H1 (cell line): Measurements from ENCODE around the gene CCDC91. TPM values are rescaled to one million over a fixed set of nuclear protein-coding genes. Genes with fewer than 3 reads are reported as not detected.

Experiments
- CTCF ChIA-PET: fragments of 300-600 bp; sonication (Branson Sonifier 250); formaldehyde crosslinking; loops from one replicate; lab custom pipeline; 2021; ENCODE audit not compliant: partially characterized antibody; lab: Charles Lee
- POLR2A ChIA-PET: fragments of 300-600 bp; sonication (Branson Sonifier 250); formaldehyde crosslinking; loops from one replicate; lab custom pipeline; 2021; ENCODE audit warnings: inconsistent platforms; ENCODE audit not compliant: partially characterized antibody; lab: Charles Lee
- DNase-seq, 2 experiments: peaks; one replicate each; pipeline versions ENCODE4 v3.0.0 to v3.0.0-alpha.2; 2010 to 2022; ENCODE audit warnings: low spot score in 2 of 2, low read depth in 1 of 2, mixed read lengths in 1 of 2
- FAIRE-seq: peaks from 2 replicates; lab custom pipeline; 2011; peaks lifted over from hg19 to GRCh38; lab: Jason Lieb, UNC
- H2AFZ ChIP-seq: 2 replicates; pipeline ENCODE4 v1.8.1; 2012; ENCODE audit warnings: low read length, inconsistent platforms
- H2AK5ac ChIP-seq: 2 replicates; pipeline ENCODE4 v1.6.1; 2013; ENCODE audit warnings: low read depth, low read length
- H2BK120ac ChIP-seq: replicated peaks from 2 replicates; pipeline ENCODE3; 2013; ENCODE audit warnings: low read depth, low read length, inconsistent platforms
- H2BK12ac ChIP-seq: 2 replicates; pipeline ENCODE4 v1.6.1; 2013; ENCODE audit warnings: low read depth, low read length
- H2BK15ac ChIP-seq: 2 replicates; pipeline ENCODE4 v1.6.1; 2013; ENCODE audit warnings: low read length
- H2BK20ac ChIP-seq: 2 replicates; pipeline ENCODE4 v1.6.1; 2013; ENCODE audit warnings: low read length
- H2BK5ac ChIP-seq: 2 replicates; pipeline ENCODE4 v1.6.1; 2013; ENCODE audit warnings: low read depth, low read length
- H3K14ac ChIP-seq: 2 replicates; pipeline ENCODE4 v1.6.1; 2013; ENCODE audit warnings: inconsistent platforms; ENCODE audit not compliant: insufficient read length
- H3K18ac ChIP-seq: 2 replicates; pipeline ENCODE4 v1.6.1; 2013; ENCODE audit warnings: low read length; ENCODE audit errors: extremely low read depth
- H3K23ac ChIP-seq: 2 replicates; pipeline ENCODE4 v1.6.1; 2013; ENCODE audit warnings: inconsistent platforms; ENCODE audit not compliant: insufficient read length
- H3K23me2 ChIP-seq: 2 replicates; pipeline ENCODE4 v1.6.1; 2013; ENCODE audit warnings: low read depth, low read length
- H3K27ac ChIP-seq: 2 replicates; pipeline ENCODE4 v1.6.1; 2011; ENCODE audit warnings: low read depth, low read length, inconsistent platforms
- H3K27me3 ChIP-seq, 4 experiments: replicated peaks in 1 of 4; 1 replicate in 1 of 4; 2 replicates in 3 of 4; pipeline versions ENCODE4 v1.6.1 to v1.8.1; 2011 to 2013; ENCODE audit warnings: low read length in 3 of 4, mild to moderate bottlenecking in 3 of 4, inconsistent platforms in 2 of 4, mixed read lengths in 2 of 4, moderate library complexity in 1 of 4; ENCODE audit not compliant: control insufficient read depth in 3 of 4, insufficient read depth in 3 of 4; ENCODE audit errors: extremely low read depth in 1 of 4
- H3K36me3 ChIP-seq, 4 experiments: 2 replicates each; pipeline versions ENCODE4 v1.6.1 to v1.8.1; 2011 to 2013; ENCODE audit warnings: mild to moderate bottlenecking in 4 of 4, low read length in 3 of 4, moderate library complexity in 2 of 4, control low read depth in 1 of 4, inconsistent platforms in 1 of 4; ENCODE audit not compliant: insufficient read depth in 4 of 4, control insufficient read depth in 2 of 4
- H3K4ac ChIP-seq: replicated peaks from 2 replicates; pipeline ENCODE3; 2013; ENCODE audit warnings: low read length, low read depth, mixed read lengths, inconsistent platforms; ENCODE audit not compliant: insufficient read length
- H3K4me1 ChIP-seq, 4 experiments: replicated peaks in 1 of 4; 1 replicate in 1 of 4; 2 replicates in 3 of 4; pipeline versions ENCODE4 v1.6.1 to v1.8.1; 2011 to 2013; ENCODE audit warnings: low read length in 3 of 4, inconsistent platforms in 2 of 4, mixed read lengths in 1 of 4; ENCODE audit not compliant: insufficient read depth in 4 of 4, control insufficient read depth in 3 of 4
- H3K4me2 ChIP-seq, 2 experiments: 2 replicates each; pipeline versions ENCODE4 v1.6.1 to v1.8.1; 2011 to 2013; ENCODE audit warnings: low read depth in 2 of 2, low read length in 2 of 2, control low read depth in 1 of 2, inconsistent platforms in 1 of 2, mild to moderate bottlenecking in 1 of 2; ENCODE audit not compliant: insufficient read depth in 1 of 2
- H3K4me3 ChIP-seq, 4 experiments: fragments of 200-600, 300-600 bp in 1 of 4; sonication (generic), shearing (Covaris generic), sonication (Bioruptor Twin) in 1 of 4; 2 replicates each; pipeline versions ENCODE4 v1.5.1 to v1.8.1; 2011 to 2016; ENCODE audit warnings: low read length in 4 of 4, low read depth in 3 of 4, control low read depth in 2 of 4, inconsistent platforms in 2 of 4, mild to moderate bottlenecking in 2 of 4, mixed read lengths in 1 of 4, moderate library complexity in 1 of 4; ENCODE audit not compliant: insufficient read depth in 2 of 4; ENCODE audit errors: extremely low read depth in 1 of 4
- H3K56ac ChIP-seq: replicated peaks from 2 replicates; pipeline ENCODE3; 2013; ENCODE audit warnings: low read depth, mild to moderate bottlenecking, mixed read lengths, low read length, inconsistent platforms; ENCODE audit not compliant: insufficient read length
- H3K79me1 ChIP-seq: 2 replicates; pipeline ENCODE4 v1.6.1; 2013; ENCODE audit warnings: low read depth, low read length, control low read depth
- H3K79me2 ChIP-seq, 2 experiments: 2 replicates each; pipeline versions ENCODE4 v1.6.1 to v1.8.1; 2012 to 2013; ENCODE audit warnings: low read length in 2 of 2, mild to moderate bottlenecking in 2 of 2, inconsistent platforms in 1 of 2; ENCODE audit not compliant: insufficient read depth in 2 of 2, control insufficient read depth in 1 of 2
- H3K9ac ChIP-seq, 4 experiments: replicated peaks in 1 of 4; 1 replicate in 1 of 4; 2 replicates in 3 of 4; pipeline versions ENCODE4 v1.6.1 to v1.8.1; 2011 to 2013; ENCODE audit warnings: low read depth in 3 of 4, low read length in 3 of 4, control low read depth in 2 of 4, mild to moderate bottlenecking in 2 of 4, moderate library complexity in 2 of 4, inconsistent platforms in 1 of 4; ENCODE audit errors: extremely low read depth in 1 of 4
- H3K9me3 ChIP-seq, 2 experiments: 2 replicates each; pipeline versions ENCODE4 v1.6.1 to v1.8.1; 2012 to 2013; ENCODE audit warnings: mild to moderate bottlenecking in 2 of 2, moderate library complexity in 2 of 2, control low read depth in 1 of 2, inconsistent platforms in 1 of 2, low read depth in 1 of 2, low read length in 1 of 2, mixed read lengths in 1 of 2; ENCODE audit not compliant: insufficient read depth in 2 of 2
- H4K20me1 ChIP-seq, 2 experiments: replicated peaks in 1 of 2; 2 replicates each; pipeline versions ENCODE3 to v1.8.1; 2011 to 2013; ENCODE audit warnings: inconsistent platforms in 2 of 2, low read length in 2 of 2, mild to moderate bottlenecking in 1 of 2; ENCODE audit not compliant: insufficient read depth in 2 of 2, control insufficient read depth in 1 of 2
- H4K5ac ChIP-seq: 2 replicates; pipeline ENCODE4 v1.6.1; 2013; ENCODE audit warnings: low read length, low read depth, mixed read lengths, inconsistent platforms; ENCODE audit not compliant: insufficient read length
- H4K8ac ChIP-seq: 2 replicates; pipeline ENCODE4 v1.8.0; 2013; ENCODE audit warnings: mild to moderate bottlenecking, moderate library complexity, low read length, inconsistent platforms; ENCODE audit not compliant: insufficient read depth; ENCODE audit errors: extremely low read depth
- H4K91ac ChIP-seq: replicated peaks from 2 replicates; pipeline ENCODE3; 2013; ENCODE audit warnings: low read length, mixed read lengths, inconsistent platforms; ENCODE audit not compliant: insufficient read length
- HDAC2 ChIP-seq, 2 experiments: fragments of 300-600 bp in 1 of 2; sonication (generic) in 1 of 2; IDR thresholded peaks; 2 replicates each; pipeline ENCODE4 v1.6.1; 2011 to 2012; ENCODE audit warnings: low read depth in 2 of 2, low read length in 2 of 2, mild to moderate bottlenecking in 2 of 2, moderate library complexity in 2 of 2, borderline replicate concordance in 1 of 2, inconsistent platforms in 1 of 2
- WGBS, 2 experiments: shearing (Covaris generic) in 1 of 2; methylation state at CpG; one replicate each; pipeline versions ENCODE4 v1.1.6 to v1.1.7; 2013 to 2015; ENCODE audit warnings: low lambda C conversion rate in 2 of 2, mixed read lengths in 2 of 2, inconsistent platforms in 1 of 2, low coverage in 1 of 2, missing lambda C conversion rate in 1 of 2; ENCODE audit not compliant: insufficient replicate concordance in 2 of 2, insufficient coverage in 1 of 2, insufficient read length in 1 of 2; ENCODE audit errors: extremely low coverage in 1 of 2, missing lambda C conversion rate in 1 of 2; 5-methylcytosine and 5-hydroxymethylcytosine counted together
- polyA plus RNA-seq, 7 experiments: library from polyadenylated mRNA; depleted of rRNA in 3 of 7; stranded (reverse) in 5 of 7; unstranded in 2 of 7; fragments of >200 nt in 5 of 7; fragments of 200-250 nt in 2 of 7; gene quantifications; 1 replicate in 5 of 7; 2 replicates in 1 of 7; 4 replicates in 1 of 7; pipeline versions ENCODE4 v1.2.1 to v1.2.3, GENCODE V29; 2011 to 2013; ENCODE audit warnings: missing spikeins in 2 of 7, mixed read lengths in 2 of 7
- total RNA-seq: library from RNA; stranded (reverse); fragmentation: NEBNext Ultra II Directional; extraction: Animal tissue kit (Norgen Biotek cat#: 25700); gene quantifications from 2 replicates; pipeline ENCODE4 v1.2.1, GENCODE V29; 2021

CCDC91 gene
- total and polyA plus RNA-seq, 2 of the 8 experiments (the other 6 are each of a cell fraction or from before 2014, with no cell fraction given): 8.6 to 23.1 TPM

DNA sequence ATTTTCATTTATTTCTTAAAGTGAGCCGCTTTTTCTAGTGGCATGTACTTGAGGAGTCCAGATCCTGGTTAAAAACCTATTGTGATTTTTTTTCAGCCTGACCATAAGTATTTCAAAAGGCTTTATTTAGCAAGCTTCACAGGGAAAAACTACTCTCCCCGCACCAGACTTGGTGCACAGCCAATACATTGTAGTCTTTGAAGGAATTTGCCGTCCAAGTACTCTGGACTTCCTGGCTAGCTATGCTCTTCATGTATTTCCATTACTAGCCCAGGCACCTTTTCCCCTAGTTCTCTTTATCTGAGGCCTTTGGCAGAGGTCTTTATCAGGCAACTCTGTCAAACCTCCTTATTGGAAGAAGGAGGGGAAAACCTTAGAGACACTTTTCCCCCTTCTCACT, 234.7 kb downstream of the CCDC91 start:
- no peak overlapping the region for H4K5ac ChIP-seq
- H4K20me1 ChIP-seq: no peaks in the 10 kb centered on the region
- H2BK120ac ChIP-seq: no peak overlapping the region
- no peak for TF ChIP-seq HDAC2 (IDR thresholded peaks at IDR 0.05; ENCODE audit: borderline replicate concordance in 1 of 2, low read depth in 2 of 2, low read length in 2 of 2)
- no peaks in the 10 kb centered on the region for H3K27me3 ChIP-seq
- no peak overlapping the region for H2AK5ac ChIP-seq
- H3K23me2 ChIP-seq: no peaks in the 10 kb centered on the region
- H3K27ac ChIP-seq: no peak overlapping the region
- peaks cover 0 to 3% of the 10 kb centered on the region in 2 experiments; a peak in 1 of 4 replicates for H3K9me3 ChIP-seq
- no peaks in the 10 kb centered on the region for H3K79me2 ChIP-seq
- DNase-seq (no peak), FAIRE-seq (no peak)
- POLR2A ChIA-PET: interaction anchor here (0.7 kb wide), 1 partner anchor 169 kb away, joined by 3 read pairs; no protein-coding TSS in a partner anchor
- 86% methylated on average over 3 of the region's 3 CpGs; no CpG with 5 or more reads in 1 of the 2 experiments for whole genome bisulfite sequencing, 2 experiments
- no peak overlapping the region for H3K4me3 ChIP-seq
- H3K79me1 ChIP-seq: no peaks in the 10 kb centered on the region
- no peak overlapping the region for H3K18ac ChIP-seq
- no peak overlapping the region for H3K14ac ChIP-seq
- peaks cover 0 to 2% (median 0%) of the 10 kb centered on the region in 4 experiments; a peak in 1 of 7 replicates for H3K4me1 ChIP-seq
- CTCF ChIA-PET: no interaction called here
- no peak overlapping the region for H2AFZ ChIP-seq
- H2BK20ac ChIP-seq: no peak overlapping the region
- H4K91ac ChIP-seq: no peak overlapping the region
- no peak overlapping the region for H3K4me2 ChIP-seq
- H3K23ac ChIP-seq: no peak overlapping the region
- H4K8ac ChIP-seq: no peak overlapping the region
- no peak overlapping the region for H2BK5ac ChIP-seq
- H3K9ac ChIP-seq: no peak overlapping the region
- no peak overlapping the region for H3K56ac ChIP-seq
- no peak overlapping the region for H2BK15ac ChIP-seq
- H3K4ac ChIP-seq: no peak overlapping the region
- no peak overlapping the region for H2BK12ac ChIP-seq
- H3K36me3 ChIP-seq: no peaks in the 10 kb centered on the region
